Measurements from ENCODE around the gene SLC26A5. TPM values are rescaled to one million over a fixed set of nuclear protein-coding genes. Genes with fewer than 3 reads are reported as not detected.

SLC26A5 gene
- total and polyA plus RNA-seq, 2 donors from 2014 or later: 1.2 TPM; not detected in 1

DNA sequence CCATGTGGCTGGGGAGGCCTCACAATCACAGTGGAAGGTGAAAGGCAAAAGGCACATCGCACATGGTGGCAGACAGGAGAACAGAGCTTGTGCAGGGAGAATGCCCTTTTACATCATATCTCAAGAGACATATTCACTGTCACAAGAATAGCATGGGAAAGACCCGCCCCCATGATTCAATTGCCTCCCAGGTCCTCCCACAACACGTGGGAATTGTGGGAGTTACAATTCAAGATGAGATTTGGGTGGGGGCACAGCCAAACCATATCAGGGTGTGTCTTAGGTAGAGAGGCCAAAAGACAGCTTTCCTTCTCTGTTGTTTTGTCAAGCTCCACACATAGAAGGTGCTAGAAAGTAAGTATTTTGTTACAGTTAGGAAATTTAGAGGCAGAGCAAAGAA is 20.8 kb upstream of the SLC26A5 start:
- no peak overlapping the region for H3K4me3 ChIP-seq (ENCODE audit: low read length in 3 of 3)
- H3K9ac ChIP-seq (ENCODE audit: low read length in 3 of 3): no peak overlapping the region
- H3K27me3 ChIP-seq (ENCODE audit: control insufficient read depth, insufficient read depth, low read length): no peaks in the 10 kb centered on the region
- FAIRE-seq: no peak
- DNase-seq: no peak
- H3K9me3 ChIP-seq (ENCODE audit: control insufficient read depth in 2 of 3, insufficient read depth in 1 of 3, low read length in 3 of 3): no peaks in the 10 kb centered on the region
- no peak for TF ChIP-seq CTCF (IDR thresholded peaks at IDR 0.05; ENCODE audit: borderline replicate concordance, extremely low read depth, insufficient read depth)
- H3K4me1 ChIP-seq (ENCODE audit: control insufficient read depth in 2 of 3, insufficient read depth in 2 of 3, low read depth in 1 of 3, low read length in 3 of 3): no peaks in the 10 kb centered on the region
- no peak overlapping the region for H3K27ac ChIP-seq (ENCODE audit: low read depth in 2 of 2, low read length in 2 of 2)
- no peaks in the 10 kb centered on the region for H3K36me3 ChIP-seq (ENCODE audit: control insufficient read depth in 2 of 3, insufficient read depth in 3 of 3, low read length in 3 of 3)
- intact Hi-C loops (cut with DNase I): no loop called here

GRCh38 chr7:103462358-103462757 is 16.4 kb upstream of the SLC26A5 start:
- H3K36me3 ChIP-seq (ENCODE audit: control insufficient read depth in 2 of 3, insufficient read depth in 3 of 3, low read length in 3 of 3): no peaks in the 10 kb centered on the region
- no peak overlapping the region for H3K9ac ChIP-seq (ENCODE audit: low read length in 3 of 3)
- DNase-seq (no peak), FAIRE-seq (no peak)
- H3K27ac ChIP-seq (ENCODE audit: low read depth in 2 of 2, low read length in 2 of 2): no peak overlapping the region
- no peaks in the 10 kb centered on the region for H3K4me1 ChIP-seq (ENCODE audit: control insufficient read depth in 2 of 3, insufficient read depth in 2 of 3, low read depth in 1 of 3, low read length in 3 of 3)
- no peak overlapping the region for H3K4me3 ChIP-seq (ENCODE audit: low read length in 3 of 3)
- intact Hi-C loops (cut with DNase I): no loop called here
- TF ChIP-seq CTCF (IDR thresholded peaks at IDR 0.05; ENCODE audit: borderline replicate concordance, extremely low read depth, insufficient read depth): no peak
- H3K27me3 ChIP-seq (ENCODE audit: control insufficient read depth, insufficient read depth, low read length): no peaks in the 10 kb centered on the region
- no peaks in the 10 kb centered on the region for H3K9me3 ChIP-seq (ENCODE audit: control insufficient read depth in 2 of 3, insufficient read depth in 1 of 3, low read length in 3 of 3)

- peaks cover 16% of the 10 kb centered on the region for H3K27me3 ChIP-seq (ENCODE audit: control insufficient read depth, insufficient read depth, low read length)
These were observed 1.3 kb upstream of the SLC26A5 start for GRCh38 chr7:103447073-103447960.

More at GRCh38 chr7:103447073-103447960, 1.3 kb upstream of the SLC26A5 start:
- peak in 4 of 5 donors; percentile 48 to 62 (median 53) for DNase-seq
- Histone ChIP-seq H3K36me3 (ENCODE audit: control insufficient read depth in 2 of 3, insufficient read depth in 3 of 3, low read length in 3 of 3) (no peaks in the 10 kb centered on the region), H3K9ac (ENCODE audit: low read length in 3 of 3) (no peak overlapping the region), H3K9me3 (ENCODE audit: control insufficient read depth in 2 of 3, insufficient read depth in 1 of 3, low read length in 3 of 3) (no peaks in the 10 kb centered on the region), H3K27ac (ENCODE audit: low read depth in 2 of 2, low read length in 2 of 2) (no peak overlapping the region), H3K4me1 (ENCODE audit: control insufficient read depth in 2 of 3, insufficient read depth in 2 of 3, low read depth in 1 of 3, low read length in 3 of 3) (peaks cover 0 to 6% (median 0%) of the 10 kb centered on the region in 3 donors), H3K4me3 (ENCODE audit: low read length in 3 of 3) (no peak overlapping the region)
- no peak for FAIRE-seq
- intact Hi-C loops (cut with DNase I): no loop called here
- TF ChIP-seq CTCF (IDR thresholded peaks at IDR 0.05; ENCODE audit: borderline replicate concordance, extremely low read depth, insufficient read depth): peak; percentile 36

Measured in kidney (tissue), 14 donors.